Testis (tissue), 3 donors: ENCODE measurements around the gene SCG5. TPM values are rescaled to one million over a fixed set of nuclear protein-coding genes. Genes with fewer than 3 reads are reported as not detected.

Experiments used
- DNase-seq: peaks from one replicate; pipeline ENCODE4 v3.0.0-alpha.2; 2019
- H3K27ac ChIP-seq, 2 donors: fragments of 200-600 bp; sonication (generic); one replicate each; pipeline ENCODE4 v1.5.1; 2019
- H3K27me3 ChIP-seq: fragments of 200-600 bp; sonication (generic); one replicate; pipeline ENCODE4 v1.5.1; 2019
- H3K36me3 ChIP-seq: fragments of 200-600 bp; sonication (generic); one replicate; pipeline ENCODE4 v1.5.1; 2017; ENCODE audit warnings: low read depth; ENCODE audit errors: missing control alignments
- H3K4me1 ChIP-seq: fragments of 200-600 bp; sonication (generic); one replicate; pipeline ENCODE4 v1.5.1; 2019
- H3K4me3 ChIP-seq, 2 donors: fragments of 200-600 bp; sonication (generic); one replicate each; pipeline ENCODE4 v1.5.1; 2017 to 2019
- H3K9me3 ChIP-seq: fragments of 200-600 bp; sonication (generic); one replicate; pipeline ENCODE4 v1.5.1; 2017
- CTCF ChIP-seq, 3 experiments: fragments of 450-650 bp in 2 of 3; fragments of 200-600 bp in 1 of 3; sonication (generic) in 1 of 3; IDR thresholded peaks; one replicate each; pipeline ENCODE4 v1.5.1; 2016 to 2019; ENCODE audit warnings: antibody characterized with exemption in 3 of 3, mild to moderate bottlenecking in 2 of 3, moderate library complexity in 1 of 3
- POLR2A ChIP-seq: fragments of 450-650 bp; IDR thresholded peaks from one replicate; pipeline ENCODE4 v1.6.1; 2017; ENCODE audit warnings: antibody characterized with exemption, mild to moderate bottlenecking, moderate library complexity
- WGBS, 2 donors: methylation state at CpG; one replicate each; pipeline ENCODE4 v1.1.5; 2018; 5-methylcytosine and 5-hydroxymethylcytosine counted together
- intact Hi-C: fragments of 100-400 bp; cut with DNase I; formaldehyde crosslinking; loops from one replicate; pipeline ENCODE4 v1.15.1; 2023; ENCODE audit warnings: low total_unique reads
- polyA plus RNA-seq: library from polyadenylated mRNA; stranded (reverse); fragments of 350-450 nt; fragmentation: Illumina TruSeq; extraction: RNeasy Lipid Tissue Mini Kit (QIAGEN cat#74804); gene quantifications from one replicate; pipeline ENCODE4 v1.2.3, GENCODE V29; 2014; ENCODE audit warnings: low read depth, low replicate concordance; ENCODE audit not compliant: insufficient read depth
- total RNA-seq, 2 donors: library from RNA; depleted of rRNA; stranded (reverse); fragments of >200 nt; gene quantifications; one replicate each; pipeline ENCODE4 v1.2.3, GENCODE V29; 2016

SCG5 gene
- total and polyA plus RNA-seq, 3 donors from 2014 or later: 10.6 to 38.3 (median 10.9) TPM

GRCh38 chr15:32692286-32692685 is 50.8 kb downstream of the SCG5 start:
- 76 to 98% methylated on average over 2 of the region's 2 CpGs for WGBS, 2 donors
- TF ChIP-seq CTCF (IDR thresholded peaks at IDR 0.05) (no peak), POLR2A (no peak)
- no peaks in the 10 kb centered on the region for H3K27me3 ChIP-seq
- no peaks in the 10 kb centered on the region for H3K9me3 ChIP-seq
- H3K4me3 ChIP-seq: no peak overlapping the region
- H3K27ac ChIP-seq: no peak overlapping the region
- no peaks in the 10 kb centered on the region for H3K36me3 ChIP-seq
- no peaks in the 10 kb centered on the region for H3K4me1 ChIP-seq
- intact Hi-C loops: no loop called here
- no peak for DNase-seq

GRCh38 chr15:32694222-32694983 is 52.9 kb downstream of the SCG5 start:
- Histone ChIP-seq H3K4me1 (no peaks in the 10 kb centered on the region), H3K27ac (no peak overlapping the region), H3K4me3 (no peak overlapping the region), H3K36me3 (no peaks in the 10 kb centered on the region), H3K27me3 (no peaks in the 10 kb centered on the region), H3K9me3 (no peaks in the 10 kb centered on the region)
- 96% methylated on average over 3 of the region's 3 CpGs for WGBS, 2 donors
- intact Hi-C loops: no loop called here
- TF ChIP-seq CTCF (IDR thresholded peaks at IDR 0.05) (no peak), POLR2A (no peak)
- DNase-seq: no peak

- intact Hi-C loops: no loop called here
- Histone ChIP-seq H3K4me3 (no peak overlapping the region), H3K27ac (no peak overlapping the region), H3K36me3 (no peaks in the 10 kb centered on the region), H3K27me3 (no peaks in the 10 kb centered on the region), H3K9me3 (no peaks in the 10 kb centered on the region), H3K4me1 (no peaks in the 10 kb centered on the region)
- WGBS, 2 donors: 87 to 93% methylated on average over 4 to 5 of the region's 5 CpGs
- no peak for TF ChIP-seq POLR2A
- no peak for TF ChIP-seq CTCF (IDR thresholded peaks at IDR 0.05)
- no peak for DNase-seq
Measured at GRCh38 chr15:32698773-32699390, 57.4 kb downstream of the SCG5 start.

- intact Hi-C loops: no loop called here
- TF ChIP-seq CTCF (IDR thresholded peaks at IDR 0.05) (no peak), POLR2A (no peak)
Measured at GRCh38 chr15:32700501-32701150, 59.1 kb downstream of the SCG5 start.

More at GRCh38 chr15:32700501-32701150, 59.1 kb downstream of the SCG5 start:
- Histone ChIP-seq H3K4me3 (no peak overlapping the region), H3K27me3 (no peaks in the 10 kb centered on the region), H3K4me1 (no peaks in the 10 kb centered on the region), H3K27ac (no peak overlapping the region), H3K9me3 (no peaks in the 10 kb centered on the region), H3K36me3 (no peaks in the 10 kb centered on the region)
- no peak for DNase-seq
- 90 to 92% methylated on average over 14 of the region's 14 CpGs for WGBS, 2 donors
